SK-N-SH treated with all-trans-retinoic acid at 6 μM for 48 hours (cell line): Measurements from ENCODE around the gene HSPB8.

Source experiments
- ARNTL ChIP-seq: fragments of 450-650 bp; formaldehyde crosslinking; IDR thresholded peaks from 2 replicates; pipeline ENCODE4 v1.5.0; 2020; ENCODE audit warnings: low read depth, mild to moderate bottlenecking, moderate library complexity, borderline replicate concordance
- CREB5 ChIP-seq: fragments of 250-450 bp; sonication (Bioruptor Pico); IDR thresholded peaks from 2 replicates; pipeline ENCODE4 v1.5.1; 2020; ENCODE audit warnings: low read depth, mild to moderate bottlenecking, moderate library complexity
- CSRNP3 ChIP-seq: fragments of 250-450 bp; sonication (Bioruptor Pico); IDR thresholded peaks from 2 replicates; pipeline ENCODE4 v1.5.1; 2021; ENCODE audit warnings: mild to moderate bottlenecking, moderate library complexity
- ESRRG ChIP-seq: fragments of 250-450 bp; sonication (Bioruptor Pico); IDR thresholded peaks from 2 replicates; pipeline ENCODE4 v1.6.1; 2021; ENCODE audit warnings: mild to moderate bottlenecking
- GLIS3 ChIP-seq: fragments of 250-450 bp; sonication (Bioruptor Pico); IDR thresholded peaks from 2 replicates; pipeline ENCODE4 v1.5.0; 2020; ENCODE audit warnings: mild to moderate bottlenecking, moderate library complexity
- ISL1 ChIP-seq: fragments of 250-450 bp; sonication (Bioruptor Pico); IDR thresholded peaks from 2 replicates; pipeline ENCODE4 v2.1.2; 2022; ENCODE audit warnings: mild to moderate bottlenecking, moderate library complexity
- PATZ1 ChIP-seq: fragments of 250-450 bp; sonication (Bioruptor Pico); IDR thresholded peaks from 2 replicates; pipeline ENCODE4 v1.8.0; 2020; ENCODE audit warnings: mild to moderate bottlenecking, moderate library complexity, borderline replicate concordance
- RARB ChIP-seq: fragments of 250-450 bp; sonication (Bioruptor Pico); IDR thresholded peaks from 2 replicates; pipeline ENCODE4 v1.8.0; 2021; ENCODE audit warnings: mild to moderate bottlenecking, moderate library complexity
- TOX ChIP-seq: fragments of 250-450 bp; sonication (Bioruptor Pico); IDR thresholded peaks from 2 replicates; pipeline ENCODE4 v1.8.0; 2021; ENCODE audit warnings: mild to moderate bottlenecking, moderate library complexity, borderline replicate concordance
- ZNF70 ChIP-seq: fragments of 450-650 bp; formaldehyde crosslinking; IDR thresholded peaks from 2 replicates; pipeline ENCODE4 v1.5.0; 2020; ENCODE audit warnings: mild to moderate bottlenecking, moderate library complexity

GRCh38 chr12:119236372-119236771 lies 57.6 kb downstream of the HSPB8 start:
- TF ChIP-seq PATZ1 (no peak), RARB (CRISPR knock-in tag) (no peak), CSRNP3 (CRISPR knock-in tag) (no peak), ESRRG (no peak), GLIS3 (CRISPR knock-in tag) (no peak), TOX (no peak), ARNTL (CRISPR knock-in tag) (no peak), ISL1 (CRISPR knock-in tag) (no peak), CREB5 (CRISPR knock-in tag) (no peak), ZNF70 (CRISPR knock-in tag) (no peak)
